Natural killer cell (primary cell): ENCODE measurements around the gene FGF2. TPM values are rescaled to one million over a fixed set of nuclear protein-coding genes. Genes with fewer than 3 reads are reported as not detected.

ENCODE experiments used
- ATAC-seq, 3 donors: fragments of 150-1000 bp in 2 of 3; fragments of 200-7000 bp in 1 of 3; cut with Tn5 transposase; 1 replicate in 1 of 3; 2 replicates in 2 of 3; pipeline ENCODE4 v1.10.0; 2021; ENCODE audit warnings: mild to moderate bottlenecking in 2 of 3, moderate library complexity in 2 of 3
- DNase-seq, 2 donors: peaks; one replicate each; pipeline versions ENCODE4 v3.0.0 to v3.0.0-alpha.2; 2013 to 2021; ENCODE audit warnings: mixed read lengths in 1 of 2
- H3K27ac ChIP-seq: one replicate; pipeline ENCODE4 v1.5.1; 2013; ENCODE audit warnings: mild to moderate bottlenecking, low read length
- H3K27me3 ChIP-seq: one replicate; pipeline ENCODE4 v1.6.1; 2013; ENCODE audit warnings: low read length; ENCODE audit not compliant: control insufficient read depth, insufficient read depth
- H3K36me3 ChIP-seq: one replicate; pipeline ENCODE4 v1.6.1; 2013; ENCODE audit warnings: low read length; ENCODE audit not compliant: control insufficient read depth, insufficient read depth
- H3K4me1 ChIP-seq: one replicate; pipeline ENCODE4 v1.6.1; 2013; ENCODE audit warnings: low read length; ENCODE audit not compliant: control insufficient read depth, insufficient read depth
- H3K4me3 ChIP-seq: one replicate; pipeline ENCODE4 v1.5.1; 2013; ENCODE audit warnings: low read length
- H3K9me3 ChIP-seq: one replicate; pipeline ENCODE4 v1.6.1; 2013; ENCODE audit warnings: low read length; ENCODE audit not compliant: control insufficient read depth, insufficient read depth
- H3K27ac Mint-ChIP-seq, 2 donors: one replicate each; pipeline ENCODE4 v1.8.0; 2022; ENCODE audit warnings: mild to moderate bottlenecking in 2 of 2, mixed read lengths in 2 of 2, moderate library complexity in 1 of 2
- H3K27me3 Mint-ChIP-seq, 2 donors: one replicate each; pipeline ENCODE4 v1.8.0; 2022; ENCODE audit warnings: low read depth in 2 of 2, mixed read lengths in 2 of 2
- H3K36me3 Mint-ChIP-seq: one replicate; pipeline ENCODE4 v1.8.0; 2022; ENCODE audit warnings: mixed read lengths
- H3K4me1 Mint-ChIP-seq, 2 donors: one replicate each; pipeline ENCODE4 v1.8.0; 2022; ENCODE audit warnings: mixed read lengths in 2 of 2
- H3K4me3 Mint-ChIP-seq: one replicate; pipeline ENCODE4 v1.8.0; 2022; ENCODE audit warnings: mild to moderate bottlenecking, moderate library complexity, mixed read lengths
- H3K9me3 Mint-ChIP-seq, 2 donors: one replicate each; pipeline ENCODE4 v1.8.0; 2022; ENCODE audit warnings: mixed read lengths in 2 of 2
- WGBS: methylation state at CpG from one replicate; pipeline ENCODE4 v1.1.7; 2013; ENCODE audit warnings: missing lambda C conversion rate; ENCODE audit not compliant: insufficient coverage; 5-methylcytosine and 5-hydroxymethylcytosine counted together
- intact Hi-C: fragments of 100-400 bp; cut with micrococcal nuclease; formaldehyde crosslinking; loops from one replicate; pipeline ENCODE4 v1.14.2; 2022
- total RNA-seq, 4 donors: library from RNA; stranded (reverse); fragments of 120-200 nt in 1 of 4; gene quantifications; one replicate each; pipeline versions ENCODE4 v1.2.3 to v1.2.4, GENCODE V29; 2013 to 2022
- TF ChIP-seq, protein P1 (sequence below): fragments of 200-600 bp; IDR thresholded peaks from one replicate; pipeline ENCODE4 v1.8.0; 2022; ENCODE audit warnings: antibody characterized with exemption

The FGF2 gene
- total RNA-seq, 3 donors from 2014 or later (not counting 1 experiment from before 2014, with no cell fraction given) = not detected

DNA sequence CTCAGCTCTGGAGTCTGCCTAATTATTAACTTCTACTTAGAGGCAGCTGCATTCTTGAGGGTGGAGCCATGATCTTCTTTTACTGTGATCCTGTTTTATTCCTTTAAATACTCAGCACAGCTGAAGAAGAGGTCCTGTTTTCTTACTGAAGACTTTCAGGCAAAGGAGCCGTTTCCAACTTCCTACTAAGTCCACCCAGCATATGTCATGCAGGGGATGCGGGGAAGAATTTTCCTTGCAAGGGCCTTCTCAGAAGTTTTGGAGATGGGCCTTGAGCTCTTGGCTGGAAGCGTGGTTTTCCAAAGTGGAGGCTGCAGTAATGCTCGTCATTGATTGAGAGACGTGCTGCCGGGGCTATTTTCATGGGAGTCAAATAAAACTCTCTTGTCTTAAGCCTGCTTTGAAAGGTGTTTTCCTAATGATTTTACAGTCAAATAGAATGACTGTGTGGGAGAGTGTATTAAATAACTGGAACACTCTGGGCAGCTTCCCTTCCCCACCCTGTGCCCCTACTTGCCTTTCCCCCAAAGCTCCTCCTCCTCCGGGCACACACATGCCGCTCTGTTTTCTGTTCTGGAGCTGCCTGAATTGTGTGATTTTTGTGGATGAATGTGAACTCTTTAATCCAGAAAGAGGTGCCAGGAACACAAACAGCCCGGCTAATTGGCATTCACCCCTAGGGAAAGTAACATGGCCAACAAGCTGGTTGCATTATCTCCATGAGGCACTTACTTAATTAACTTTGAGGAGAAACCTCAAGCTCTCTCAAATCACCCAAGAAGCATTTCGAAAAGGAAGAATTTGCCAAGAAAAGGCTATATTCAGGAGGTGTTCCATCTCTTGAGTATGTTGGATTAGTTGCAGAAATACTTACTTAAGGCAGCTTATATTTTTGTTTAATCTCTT lies 28.1 kb downstream of the FGF2 start:
- no peak for ATAC-seq
- no peak overlapping the region for H3K27ac ChIP-seq
- H3K4me3 ChIP-seq = no peak overlapping the region
- Mint-ChIP-seq H3K4me3 (no peak overlapping the region), H3K27me3 (peaks cover 16 to 22% of the 10 kb centered on the region in 2 donors), H3K9me3 (no peaks in the 10 kb centered on the region), H3K36me3 (no peaks in the 10 kb centered on the region), H3K4me1 (no peaks in the 10 kb centered on the region), H3K27ac (no peak overlapping the region)
- no peaks in the 10 kb centered on the region for H3K36me3 ChIP-seq
- no peaks in the 10 kb centered on the region for H3K4me1 ChIP-seq
- 97% methylated on average over 8 of the region's 10 CpGs for WGBS
- no peaks in the 10 kb centered on the region for H3K9me3 ChIP-seq
- TF ChIP-seq, protein P1, sequence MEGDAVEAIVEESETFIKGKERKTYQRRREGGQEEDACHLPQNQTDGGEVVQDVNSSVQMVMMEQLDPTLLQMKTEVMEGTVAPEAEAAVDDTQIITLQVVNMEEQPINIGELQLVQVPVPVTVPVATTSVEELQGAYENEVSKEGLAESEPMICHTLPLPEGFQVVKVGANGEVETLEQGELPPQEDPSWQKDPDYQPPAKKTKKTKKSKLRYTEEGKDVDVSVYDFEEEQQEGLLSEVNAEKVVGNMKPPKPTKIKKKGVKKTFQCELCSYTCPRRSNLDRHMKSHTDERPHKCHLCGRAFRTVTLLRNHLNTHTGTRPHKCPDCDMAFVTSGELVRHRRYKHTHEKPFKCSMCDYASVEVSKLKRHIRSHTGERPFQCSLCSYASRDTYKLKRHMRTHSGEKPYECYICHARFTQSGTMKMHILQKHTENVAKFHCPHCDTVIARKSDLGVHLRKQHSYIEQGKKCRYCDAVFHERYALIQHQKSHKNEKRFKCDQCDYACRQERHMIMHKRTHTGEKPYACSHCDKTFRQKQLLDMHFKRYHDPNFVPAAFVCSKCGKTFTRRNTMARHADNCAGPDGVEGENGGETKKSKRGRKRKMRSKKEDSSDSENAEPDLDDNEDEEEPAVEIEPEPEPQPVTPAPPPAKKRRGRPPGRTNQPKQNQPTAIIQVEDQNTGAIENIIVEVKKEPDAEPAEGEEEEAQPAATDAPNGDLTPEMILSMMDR = no peak
- DNase-seq = no peak
- intact Hi-C loops = no loop called here
- H3K27me3 ChIP-seq = peaks cover 2% of the 10 kb centered on the region

DNA sequence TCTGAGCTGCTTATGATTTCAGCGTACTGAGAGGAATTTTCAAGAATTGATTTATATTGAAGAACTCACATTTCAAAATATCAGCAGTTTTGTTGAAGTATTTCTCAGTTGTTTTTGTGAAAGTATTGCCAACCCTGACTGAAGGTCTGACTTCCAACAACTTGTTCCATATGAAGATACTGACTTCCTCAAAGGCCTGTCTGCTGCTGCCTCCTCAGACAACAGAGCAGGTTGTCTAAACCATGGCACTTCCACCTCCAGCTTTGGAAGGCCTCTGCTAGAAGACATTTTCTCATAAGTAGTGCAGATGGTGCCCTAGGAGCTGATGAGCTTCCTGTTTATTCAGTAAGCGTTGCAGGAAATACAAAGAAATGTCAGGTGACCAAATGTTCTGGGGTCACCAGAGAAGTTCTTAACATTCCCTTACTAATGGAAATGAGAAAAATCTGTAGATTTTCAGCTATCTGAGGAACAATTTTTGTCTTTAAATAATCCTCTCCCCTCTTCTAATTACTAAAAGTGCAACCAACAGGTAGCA lies 28.8 kb downstream of the FGF2 start:
- H3K36me3 Mint-ChIP-seq = no peaks in the 10 kb centered on the region
- H3K4me3 ChIP-seq = no peak overlapping the region
- 75% methylated on average over 1 of the region's 2 CpGs for WGBS
- no peak for DNase-seq
- ATAC-seq = no peak
- H3K27ac Mint-ChIP-seq = no peak overlapping the region
- peaks cover 16 to 18% of the 10 kb centered on the region in 2 donors for H3K27me3 Mint-ChIP-seq
- no peak overlapping the region for H3K4me3 Mint-ChIP-seq
- peaks cover 4% of the 10 kb centered on the region for H3K27me3 ChIP-seq
- no peaks in the 10 kb centered on the region for H3K4me1 ChIP-seq
- no peaks in the 10 kb centered on the region for H3K9me3 Mint-ChIP-seq
- no peaks in the 10 kb centered on the region for H3K9me3 ChIP-seq
- H3K36me3 ChIP-seq = no peaks in the 10 kb centered on the region
- H3K4me1 Mint-ChIP-seq = no peaks in the 10 kb centered on the region
- H3K27ac ChIP-seq = no peak overlapping the region
- intact Hi-C loops = no loop called here
- TF ChIP-seq, protein P1 = no peak

DNA sequence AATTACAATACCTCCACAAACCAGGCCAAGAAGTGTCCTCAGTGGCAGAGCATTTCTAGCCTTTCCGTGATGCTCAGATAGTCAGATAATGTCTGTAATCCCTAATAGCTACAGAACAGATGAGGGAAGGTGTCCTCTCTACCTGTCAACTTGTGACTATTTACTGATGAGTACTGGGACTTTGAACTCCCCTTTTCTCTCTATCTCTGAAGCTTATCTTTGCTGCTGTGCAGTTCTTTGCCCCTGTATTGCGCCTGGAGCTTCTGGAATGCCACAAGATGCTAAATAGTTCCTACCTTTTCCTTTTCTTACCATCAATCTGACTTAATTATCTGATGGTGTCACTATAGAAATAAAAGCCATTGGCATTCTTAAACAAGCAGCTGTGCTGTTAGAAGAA lies 30.5 kb downstream of the FGF2 start:
- H3K27me3 Mint-ChIP-seq = peaks cover 28 to 31% of the 10 kb centered on the region in 2 donors
- Histone ChIP-seq H3K4me1 (no peaks in the 10 kb centered on the region), H3K27ac (no peak overlapping the region), H3K36me3 (no peaks in the 10 kb centered on the region), H3K27me3 (peaks cover 4% of the 10 kb centered on the region), H3K9me3 (no peaks in the 10 kb centered on the region), H3K4me3 (no peak overlapping the region)
- ATAC-seq (no peak), DNase-seq (no peak)
- no peaks in the 10 kb centered on the region for H3K9me3 Mint-ChIP-seq
- H3K36me3 Mint-ChIP-seq = no peaks in the 10 kb centered on the region
- intact Hi-C loops = no loop called here
- WGBS = 95% methylated on average over 2 of the region's 2 CpGs
- H3K27ac Mint-ChIP-seq = no peak overlapping the region
- TF ChIP-seq, protein P1 = no peak
- no peak overlapping the region for H3K4me3 Mint-ChIP-seq
- H3K4me1 Mint-ChIP-seq = no peaks in the 10 kb centered on the region
